Smooth muscle cell (in vitro differentiated cells): Measurements from ENCODE around the gene TCN1. TPM values are rescaled to one million over a fixed set of nuclear protein-coding genes. Genes with fewer than 3 reads are reported as not detected.

ENCODE experiments used
- DNase-seq: peaks from one replicate; lab custom pipeline; 2025; ENCODE audit not compliant: unreplicated experiment; lab: John Stamatoyannopoulos, UW
- H2AFZ ChIP-seq: fragments of 200-600 bp; sonication (generic); 2 replicates; pipeline ENCODE4 v1.6.0; 2016; ENCODE audit warnings: antibody characterized with exemption, low read depth, mild to moderate bottlenecking
- H3F3A ChIP-seq: fragments of 200-600 bp; sonication (generic); 2 replicates; pipeline ENCODE4 v1.6.0; 2017; ENCODE audit warnings: antibody characterized with exemption, low read depth
- H3K27ac ChIP-seq: fragments of 200-600 bp; sonication (generic); 2 replicates; pipeline ENCODE4 v1.5.1; 2016; ENCODE audit warnings: low read depth, mild to moderate bottlenecking
- H3K27me3 ChIP-seq: fragments of 200-600 bp; sonication (generic); 2 replicates; pipeline ENCODE4 v1.6.1; 2016; ENCODE audit warnings: low read depth, mild to moderate bottlenecking
- H3K36me3 ChIP-seq: fragments of 200-600 bp; sonication (generic); 2 replicates; pipeline ENCODE4 v1.5.1; 2016; ENCODE audit warnings: low read depth
- H3K4me1 ChIP-seq: fragments of 200-600 bp; sonication (generic); 2 replicates; pipeline ENCODE4 v1.5.1; 2016; ENCODE audit warnings: low read depth
- H3K4me2 ChIP-seq: fragments of 200-600 bp; sonication (generic); 2 replicates; pipeline ENCODE4 v1.6.0; 2016; ENCODE audit warnings: mild to moderate bottlenecking
- H3K4me3 ChIP-seq: fragments of 200-600 bp; sonication (generic); 2 replicates; pipeline ENCODE4 v1.5.1; 2016; ENCODE audit warnings: mild to moderate bottlenecking
- H3K79me2 ChIP-seq: fragments of 200-600 bp; sonication (generic); 2 replicates; pipeline ENCODE4 v1.6.0; 2016; ENCODE audit warnings: low read depth, mild to moderate bottlenecking
- H3K9ac ChIP-seq: fragments of 200-600 bp; sonication (generic); 2 replicates; pipeline ENCODE4 v1.6.0; 2016; ENCODE audit warnings: low read depth
- H3K9me3 ChIP-seq: fragments of 200-600 bp; sonication (generic); replicated peaks from 2 replicates; pipeline ENCODE4 v1.5.1; 2016; ENCODE audit warnings: low read depth
- H4K20me1 ChIP-seq: fragments of 200-600 bp; sonication (generic); 2 replicates; pipeline ENCODE4 v1.6.0; 2016; ENCODE audit warnings: low read depth
- CTCF ChIP-seq: fragments of 200-600 bp; sonication (generic); IDR thresholded peaks from 2 replicates; pipeline ENCODE4 v1.5.1; 2017; ENCODE audit warnings: borderline replicate concordance, mild to moderate bottlenecking, antibody characterized with exemption; ENCODE audit not compliant: insufficient read depth, poor library complexity, severe bottlenecking
- WGBS: methylation state at CpG from one replicate; pipeline ENCODE4 v1.1.7; 2016; ENCODE audit warnings: low lambda C conversion rate; 5-methylcytosine and 5-hydroxymethylcytosine counted together
- polyA plus RNA-seq: library from polyadenylated mRNA; unstranded; fragments of >200 nt; fragmentation: Nextera tagmentation; extraction: Ambion mirVana; gene quantifications from 2 replicates; pipeline ENCODE4 v1.2.1, GENCODE V29; 2016
- total RNA-seq: library from RNA; depleted of rRNA; stranded (reverse); fragments of >200 nt; gene quantifications from 2 replicates; pipeline ENCODE4 v1.2.3, GENCODE V29; 2014

The TCN1 gene
- total and polyA plus RNA-seq, 2 experiments from 2014 or later = 11.1 TPM; not detected in 1

- Histone ChIP-seq H3K27ac (peak within 1 kb of the TSS; percentile 42), H3K4me1 (peaks cover 8% of the 10 kb centered on the region), H3K4me3 (peak within 1 kb of the TSS; percentile 87), H3K79me2 (peaks cover 7% of the 10 kb centered on the region), H3K9ac (peak within 1 kb of the TSS; percentile 82), H3K9me3 (no peaks in the 10 kb centered on the region), H3F3A (peaks cover 5% of the 10 kb centered on the region), H3K4me2 (peak within 1 kb of the TSS; percentile 97), H2AFZ (peak within 1 kb of the TSS; percentile 85), H4K20me1 (no peaks in the 10 kb centered on the region), H3K27me3 (no peaks in the 10 kb centered on the region), H3K36me3 (no peaks in the 10 kb centered on the region)
- TF ChIP-seq CTCF = peak; percentile 8
- peak; percentile 57 for DNase-seq
- 1% methylated on average over 52 of the region's 54 CpGs for WGBS
Measured at GRCh38 chr11:59810189-59810910, 55.9 kb downstream of the TCN1 start, which contains the start of gene MRPL16. MRPL16 (minus strand) TSS chr11:59810778; CDS start chr11:59810658, 120 bp downstream.

GRCh38 chr11:59807047-59807610 is 59.2 kb downstream of the TCN1 start:
- 100% methylated on average over 1 of the region's 1 CpG for WGBS
- peaks cover 8% of the 10 kb centered on the region for H3K4me1 ChIP-seq
- H3K4me2 ChIP-seq = no peak overlapping the region
- no peak overlapping the region for H2AFZ ChIP-seq
- peaks cover 11% of the 10 kb centered on the region for H3F3A ChIP-seq
- peaks cover 7% of the 10 kb centered on the region for H3K79me2 ChIP-seq
- H3K4me3 ChIP-seq = no peak overlapping the region
- no peaks in the 10 kb centered on the region for H3K27me3 ChIP-seq
- TF ChIP-seq CTCF = no peak
- no peak for DNase-seq
- H3K36me3 ChIP-seq = no peaks in the 10 kb centered on the region
- no peak overlapping the region for H3K9ac ChIP-seq
- no peak overlapping the region for H3K27ac ChIP-seq
- no peaks in the 10 kb centered on the region for H3K9me3 ChIP-seq
- no peaks in the 10 kb centered on the region for H4K20me1 ChIP-seq

DNA sequence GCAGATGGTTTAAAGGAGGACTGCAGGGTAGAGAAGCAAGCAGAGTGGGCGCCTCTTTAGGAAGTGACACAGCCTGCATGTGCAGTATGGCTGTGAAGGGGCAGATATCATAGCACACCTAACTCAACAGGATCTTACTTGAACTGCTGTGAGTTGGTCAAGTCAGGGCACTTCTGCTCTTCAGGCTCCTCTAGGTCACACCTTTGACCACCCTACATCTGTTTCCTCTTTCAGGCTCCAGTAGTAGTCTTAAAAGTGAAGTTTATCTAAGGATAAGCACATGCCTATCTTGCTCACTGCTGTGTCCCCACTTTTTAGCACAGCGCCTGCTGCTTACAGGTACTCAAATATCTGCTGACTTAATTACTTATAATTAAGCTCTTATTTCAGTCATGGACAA is 62.2 kb downstream of the TCN1 start:
- no peaks in the 10 kb centered on the region for H3K79me2 ChIP-seq
- H3K4me1 ChIP-seq = no peaks in the 10 kb centered on the region
- TF ChIP-seq CTCF = no peak
- H3K27ac ChIP-seq = no peak overlapping the region
- no peaks in the 10 kb centered on the region for H3K36me3 ChIP-seq
- H3F3A ChIP-seq = peaks cover 22% of the 10 kb centered on the region
- H3K9me3 ChIP-seq = no peaks in the 10 kb centered on the region
- H4K20me1 ChIP-seq = no peaks in the 10 kb centered on the region
- no peak overlapping the region for H3K9ac ChIP-seq
- 97% methylated on average over 2 of the region's 2 CpGs for WGBS
- no peak overlapping the region for H2AFZ ChIP-seq
- no peaks in the 10 kb centered on the region for H3K27me3 ChIP-seq
- H3K4me2 ChIP-seq = no peak overlapping the region
- DNase-seq = no peak
- H3K4me3 ChIP-seq = no peak overlapping the region

Other genes with a start within 250 kb of the TCN1 start
- 18.0 and 35.2 TPM in 2 replicates for gene PATL1, start 197.4 kb downstream of the TCN1 start, total RNA-seq
- gene PATL1, start 197.4 kb downstream of the TCN1 start, polyA plus RNA-seq = 16.3 and 16.5 TPM in 2 replicates
- not detected in 2 replicates for gene OR10V1, start 152.6 kb downstream of the TCN1 start, total RNA-seq
- gene OR10V1, start 152.6 kb downstream of the TCN1 start, polyA plus RNA-seq = not detected in 2 replicates
- 41.0 and 52.2 TPM in 2 replicates for gene STX3, start 111.1 kb downstream of the TCN1 start, total RNA-seq
- gene STX3, start 111.1 kb downstream of the TCN1 start, polyA plus RNA-seq = 24.1 and 26.6 TPM in 2 replicates
- 23.7 and 32.9 TPM in 2 replicates for gene MRPL16, start 55.7 kb downstream of the TCN1 start, total RNA-seq
- 45.7 and 48.9 TPM in 2 replicates for gene MRPL16, start 55.7 kb downstream of the TCN1 start, polyA plus RNA-seq
- not detected in 2 replicates for gene CBLIF, start 21.0 kb downstream of the TCN1 start, total RNA-seq
- gene CBLIF, start 21.0 kb downstream of the TCN1 start, polyA plus RNA-seq = not detected in 2 replicates
- gene OOSP3, start 12.3 kb upstream of the TCN1 start, total RNA-seq = not detected in 2 replicates
- not detected in 2 replicates for gene OOSP3, start 12.3 kb upstream of the TCN1 start, polyA plus RNA-seq
- gene OOSP1, start 71.9 kb upstream of the TCN1 start, total RNA-seq = not detected in 2 replicates
- not detected in 2 replicates for gene OOSP1, start 71.9 kb upstream of the TCN1 start, polyA plus RNA-seq
- gene OOSP4A, start 97.5 kb upstream of the TCN1 start, total RNA-seq = not detected in 2 replicates
- gene OOSP4A, start 97.5 kb upstream of the TCN1 start, polyA plus RNA-seq = not detected in 2 replicates
- not detected in 2 replicates for gene OOSP4B, start 150.7 kb upstream of the TCN1 start, total RNA-seq
- not detected in 2 replicates for gene OOSP4B, start 150.7 kb upstream of the TCN1 start, polyA plus RNA-seq
- gene OOSP2, start 173.9 kb upstream of the TCN1 start, total RNA-seq = not detected in 2 replicates
- gene OOSP2, start 173.9 kb upstream of the TCN1 start, polyA plus RNA-seq = not detected in 2 replicates
- gene MS4A3, start 190.2 kb upstream of the TCN1 start, total RNA-seq = not detected in 2 replicates
- gene MS4A3, start 190.2 kb upstream of the TCN1 start, polyA plus RNA-seq = not detected in 2 replicates
- gene MS4A2, start 222.2 kb upstream of the TCN1 start, total RNA-seq = not detected in 2 replicates
- gene MS4A2, start 222.2 kb upstream of the TCN1 start, polyA plus RNA-seq = not detected in 2 replicates